ENCODE measurements around the gene NDST1. TPM values are rescaled to one million over a fixed set of nuclear protein-coding genes. Genes with fewer than 3 reads are reported as not detected.

The NDST1 gene
- total and polyA plus RNA-seq, 10 of the 15 experiments (the other 5 are each of a cell fraction or from before 2014, with no cell fraction given): 0.20 to 53.5 (median 12.9) TPM

GRCh38 chr5:150517272-150518152, 9.6 kb downstream of the NDST1 start:
- Histone ChIP-seq H3K27ac (ENCODE audit: control insufficient read depth, insufficient read depth) (no peak overlapping the region), H3K27me3 (replicated peaks in 1 of 2; ENCODE audit: control insufficient read depth in 2 of 2, insufficient read depth in 2 of 2, low read length in 1 of 2) (no peaks in the 10 kb centered on the region), H3K36me3 (ENCODE audit: control insufficient read depth in 2 of 2, insufficient read depth in 2 of 2, low read length in 1 of 2) (peaks cover 0 to 13% of the 10 kb centered on the region in 2 experiments; a peak in 3 of 4 replicates), H4K20me1 (ENCODE audit: control insufficient read depth, insufficient read depth) (no peaks in the 10 kb centered on the region), H3K4me1 (ENCODE audit: control insufficient read depth, insufficient read depth, low read length) (no peaks in the 10 kb centered on the region), H3K79me2 (ENCODE audit: control insufficient read depth, insufficient read depth, low read length) (peaks cover 4% of the 10 kb centered on the region), H3K9ac (ENCODE audit: control insufficient read depth, insufficient read depth, low read length) (no peak overlapping the region), H3K9me3 (replicated peaks; ENCODE audit: control insufficient read depth, insufficient read depth, low read length) (no peaks in the 10 kb centered on the region), H3K4me2 (ENCODE audit: control insufficient read depth, insufficient read depth) (no peak overlapping the region), H2AFZ (ENCODE audit: control insufficient read depth, low read depth, low read length) (no peak overlapping the region), H3K4me3 (no peak overlapping the region)
- intact Hi-C loops (cut with micrococcal nuclease; ENCODE audit: unreplicated experiment) (no loop called here), in situ Hi-C loops (cut with MboI) (no loop called here)
- ATAC-seq: no peak; the same call in 2 of the 3 replicates
- no TSS peak for BruUV-seq (replicated peaks)
- CTCF ChIA-PET: interaction anchor here (0.6 to 1.6 kb wide), 6 partner anchors 27 to 59 kb away, joined by 3 to 7 read pairs (median 4); no protein-coding TSS in a partner anchor
- DNase-seq (ENCODE audit: low read depth, low spot score): no peak
- SMC1A ChIA-PET (ENCODE audit: uncharacterized antibody, unreplicated experiment): interaction anchor here (1.2 kb wide), 1 partner anchor 39 kb away, joined by 3 read pairs; no protein-coding TSS in a partner anchor
- FAIRE-seq: no peak
- 77% methylated on average over 13 of the region's 13 CpGs for WGBS (ENCODE audit: insufficient coverage, insufficient replicate concordance, low lambda C conversion rate, missing lambda C conversion rate)
- RAD21 ChIA-PET (ENCODE audit: unreplicated experiment): interaction anchor here (1.2 kb wide), 1 partner anchor 58 kb away, joined by 3 read pairs; no protein-coding TSS in a partner anchor
- POLR2A ChIA-PET: interaction anchor here (0.5 kb wide), 1 partner anchor 30 kb away, joined by 5 read pairs; no protein-coding TSS in a partner anchor
- no peak for TF ChIP-seq RELB (IDR thresholded peaks at IDR 0.05; ENCODE audit: low read depth)
- no peak for TF ChIP-seq FOXK2 (IDR thresholded peaks at IDR 0.05)
- no peak for TF ChIP-seq RUNX3 (IDR thresholded peaks at IDR 0.05; ENCODE audit: low read length)
- TF ChIP-seq KDM1A (IDR thresholded peaks at IDR 0.05; ENCODE audit: borderline replicate concordance): no peak
- no peak for TF ChIP-seq CHD2 (IDR thresholded peaks at IDR 0.05; ENCODE audit: borderline replicate concordance, low read depth, low read length)
- no peak for TF ChIP-seq POU2F2 (IDR thresholded peaks at IDR 0.05; ENCODE audit: borderline replicate concordance, low read depth, low read length)
- no peak for TF ChIP-seq TCF7 (IDR thresholded peaks at IDR 0.05; ENCODE audit: borderline replicate concordance)
- TF ChIP-seq NFYA (IDR thresholded peaks at IDR 0.05; ENCODE audit: borderline replicate concordance, low read depth, low read length): no peak
- no peak for TF ChIP-seq ATF7 (IDR thresholded peaks at IDR 0.05; ENCODE audit: low read depth)
- no peak for TF ChIP-seq EP300 (IDR thresholded peaks at IDR 0.05; ENCODE audit: borderline replicate concordance in 1 of 2, control insufficient read depth in 1 of 2, low read depth in 2 of 2, low read length in 2 of 2)
- no peak for TF ChIP-seq PBX3 (IDR thresholded peaks at IDR 0.05; ENCODE audit: insufficient replicate concordance, low read depth, low read length)
- TF ChIP-seq PKNOX1 (IDR thresholded peaks at IDR 0.05): no peak
- no peak for TF ChIP-seq ZNF622 (IDR thresholded peaks at IDR 0.05)
- TF ChIP-seq KAT2A (conservative IDR thresholded peaks at IDR 0.05; ENCODE audit: control insufficient read depth, low read depth, low read length): no peak
- TF ChIP-seq ZNF274 (IDR thresholded peaks at IDR 0.05; ENCODE audit: insufficient read depth, insufficient read length): no peak
- no peak for TF ChIP-seq RAD21 (IDR thresholded peaks at IDR 0.05; ENCODE audit: insufficient read depth, low read depth, low read length)

Measured in GM12878 (cell line).